Globus pallidus (tissue), 1 donor: Measurements from ENCODE around the gene TRMT1.

Source experiments
- DNase-seq: peaks from one replicate; pipeline ENCODE4 v3.0.0-alpha.2; 2015; ENCODE audit warnings: low spot score

Gene TRMT1

DNA sequence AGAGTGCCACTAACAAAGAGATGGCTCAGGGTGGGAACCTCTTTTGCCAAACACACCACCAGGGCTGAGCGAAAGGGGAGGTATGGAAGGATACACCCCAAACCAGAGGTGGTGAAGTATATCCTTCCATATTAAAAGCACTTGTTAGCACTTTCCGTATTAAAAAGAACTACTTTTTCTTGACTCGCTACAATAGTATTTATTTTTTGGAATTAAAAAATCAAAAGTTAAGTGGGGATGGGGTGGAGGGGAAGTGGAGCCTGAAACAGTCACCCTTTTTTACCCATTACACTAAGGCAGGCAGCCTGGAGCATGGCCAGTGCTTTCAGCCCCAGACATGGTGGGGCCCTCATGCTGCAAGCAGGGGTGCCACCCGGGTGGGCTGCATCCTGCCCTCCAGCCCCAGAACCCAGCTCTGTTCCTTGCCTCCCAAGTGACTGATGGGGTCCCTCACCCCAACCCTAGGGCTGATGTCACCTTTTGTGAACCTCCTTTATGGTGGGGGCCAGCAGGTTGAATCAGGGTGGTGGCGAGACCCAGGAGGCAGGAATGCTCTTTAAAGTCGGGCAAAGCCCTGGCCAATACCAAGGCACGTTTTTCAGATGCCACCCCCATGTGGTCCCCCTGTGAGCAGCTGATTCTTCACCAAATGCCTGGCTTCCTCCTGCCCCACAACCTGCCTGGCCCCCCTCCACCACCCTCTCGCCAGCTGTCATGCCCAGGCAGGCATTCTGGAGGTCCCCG, 44.9 kb downstream of the TRMT1 start:
- DNase-seq = peak; percentile 62

DNA sequence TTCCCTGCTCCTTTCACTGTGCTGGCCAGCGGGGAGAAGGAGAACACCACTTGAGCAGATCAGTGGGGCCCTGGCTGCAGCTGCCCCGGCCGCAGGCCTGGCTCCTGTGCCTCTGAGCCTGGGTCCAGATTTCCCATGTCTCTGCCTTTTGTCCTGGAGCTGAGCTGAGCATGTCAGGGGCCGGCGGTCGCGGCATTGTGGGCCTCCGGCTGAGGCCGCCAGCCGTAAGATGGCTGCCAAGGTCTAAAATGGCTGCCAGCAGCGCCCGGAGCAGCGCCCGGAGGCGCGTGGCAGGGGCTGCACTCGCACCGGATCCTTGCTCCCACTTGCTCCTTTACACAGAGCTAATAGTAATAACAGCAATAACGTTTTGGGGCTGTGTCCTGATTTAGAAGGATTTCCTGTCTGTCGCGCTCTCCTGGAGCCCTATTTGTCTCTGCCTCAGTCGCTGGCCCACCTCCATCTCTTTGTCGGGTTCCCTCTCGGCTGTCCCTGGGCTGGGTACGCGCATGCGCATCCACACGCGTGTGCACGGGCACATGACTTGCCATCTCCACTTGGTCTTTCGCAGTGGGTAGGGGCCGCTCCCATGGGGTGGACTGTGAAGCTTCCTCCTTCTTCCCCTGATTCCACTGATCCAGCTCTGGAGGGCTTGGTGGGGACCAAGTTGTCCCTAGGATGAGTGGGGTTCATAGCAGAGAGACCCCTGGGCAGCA, 46.0 kb downstream of the TRMT1 start:
- no peak for DNase-seq

- no peak for DNase-seq
These were observed 46.9 kb downstream of the TRMT1 start for GRCh38 chr19:13069415-13070359.

GRCh38 chr19:13068085-13068846, 48.3 kb downstream of the TRMT1 start:
- DNase-seq = peak; percentile 86

DNA sequence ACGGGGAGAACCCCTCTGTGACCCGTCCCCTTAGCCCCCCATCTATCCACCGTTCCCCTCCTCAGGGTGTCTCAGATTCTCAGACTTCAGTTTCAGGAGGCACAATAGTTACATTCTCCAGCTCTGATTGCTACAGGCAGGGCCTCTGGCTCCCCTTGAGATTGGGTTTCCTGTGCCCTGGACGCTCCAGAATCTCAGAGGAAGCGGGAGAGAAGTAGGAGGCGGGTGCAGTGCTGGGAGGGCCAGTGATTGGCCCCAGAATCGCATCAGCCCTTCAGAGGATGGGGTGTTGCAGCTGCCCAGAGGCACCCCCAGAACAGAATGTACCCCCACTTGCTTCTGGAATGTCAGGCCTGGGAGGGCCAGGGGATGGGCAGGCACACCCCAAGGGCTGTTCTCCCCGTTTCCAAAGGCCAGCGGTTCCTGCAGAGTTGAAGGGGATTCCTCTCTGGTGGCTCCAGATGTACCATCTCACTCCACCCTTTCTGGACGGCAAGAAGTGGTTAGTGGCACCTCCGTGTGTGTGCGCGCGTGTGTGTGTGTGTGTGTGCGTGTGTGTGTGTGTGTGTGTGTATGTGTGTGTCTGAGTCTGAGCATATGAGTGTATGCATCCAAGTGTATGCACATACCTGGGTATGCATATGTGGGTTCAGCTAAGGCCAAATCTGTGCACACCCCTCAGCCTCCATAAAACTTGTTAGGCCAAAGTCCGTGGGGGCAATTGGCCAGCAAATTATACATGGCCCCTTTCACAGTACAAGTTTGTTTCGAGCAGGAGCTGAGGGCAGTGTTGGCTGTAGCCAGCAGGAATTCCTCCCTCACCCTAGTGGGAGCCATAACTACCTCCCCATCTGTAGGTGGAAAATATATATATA, 49.4 kb downstream of the TRMT1 start:
- DNase-seq = no peak

DNA sequence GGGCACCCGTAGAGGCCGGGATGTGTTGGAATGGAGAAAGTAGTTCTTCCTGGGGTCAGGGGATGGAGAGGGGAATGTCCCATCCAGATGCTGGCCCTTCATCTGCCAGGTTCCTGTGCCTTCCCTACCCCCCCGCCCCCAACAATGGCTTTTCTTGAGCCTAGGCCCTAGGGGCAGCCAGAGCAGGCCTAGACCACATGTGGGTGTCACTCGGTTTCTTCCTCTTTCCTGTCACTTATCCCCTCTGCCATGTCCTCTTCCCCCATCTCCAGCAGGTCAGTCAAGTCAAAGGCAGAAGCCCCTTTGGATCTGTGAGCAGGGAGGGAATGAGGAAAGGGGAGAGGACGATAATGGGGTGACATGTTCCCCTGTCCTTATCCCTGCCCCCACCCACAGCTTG, 50.3 kb downstream of the TRMT1 start:
- no peak for DNase-seq

DNA sequence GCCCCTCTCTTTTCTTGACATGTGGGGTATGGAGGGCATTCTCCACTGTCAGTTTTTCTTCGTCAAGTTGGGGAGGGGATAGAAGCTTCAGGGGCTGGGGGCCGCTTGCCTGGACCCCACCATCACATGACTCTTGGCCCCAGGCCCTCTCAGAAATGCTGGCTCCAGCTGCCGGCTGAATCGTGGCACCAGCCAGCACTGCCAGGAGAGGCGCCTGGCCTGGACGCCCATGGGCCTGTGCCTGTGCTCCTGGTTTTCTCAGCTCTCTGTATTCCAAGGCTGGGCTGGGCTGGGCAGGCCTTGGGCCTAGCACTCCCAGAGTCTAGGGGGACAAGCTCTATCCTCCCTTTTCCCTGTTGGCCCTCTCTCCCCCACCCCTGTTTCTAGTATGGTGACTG, 52.4 kb downstream of the TRMT1 start:
- DNase-seq = no peak

- no peak for DNase-seq
These were observed 53.0 kb downstream of the TRMT1 start for GRCh38 chr19:13063461-13064091.

GRCh38 chr19:13062317-13062716, 54.2 kb downstream of the TRMT1 start:
- no peak for DNase-seq

GRCh38 chr19:13060964-13061927, 55.3 kb downstream of the TRMT1 start:
- DNase-seq = peak; percentile 89

DNA sequence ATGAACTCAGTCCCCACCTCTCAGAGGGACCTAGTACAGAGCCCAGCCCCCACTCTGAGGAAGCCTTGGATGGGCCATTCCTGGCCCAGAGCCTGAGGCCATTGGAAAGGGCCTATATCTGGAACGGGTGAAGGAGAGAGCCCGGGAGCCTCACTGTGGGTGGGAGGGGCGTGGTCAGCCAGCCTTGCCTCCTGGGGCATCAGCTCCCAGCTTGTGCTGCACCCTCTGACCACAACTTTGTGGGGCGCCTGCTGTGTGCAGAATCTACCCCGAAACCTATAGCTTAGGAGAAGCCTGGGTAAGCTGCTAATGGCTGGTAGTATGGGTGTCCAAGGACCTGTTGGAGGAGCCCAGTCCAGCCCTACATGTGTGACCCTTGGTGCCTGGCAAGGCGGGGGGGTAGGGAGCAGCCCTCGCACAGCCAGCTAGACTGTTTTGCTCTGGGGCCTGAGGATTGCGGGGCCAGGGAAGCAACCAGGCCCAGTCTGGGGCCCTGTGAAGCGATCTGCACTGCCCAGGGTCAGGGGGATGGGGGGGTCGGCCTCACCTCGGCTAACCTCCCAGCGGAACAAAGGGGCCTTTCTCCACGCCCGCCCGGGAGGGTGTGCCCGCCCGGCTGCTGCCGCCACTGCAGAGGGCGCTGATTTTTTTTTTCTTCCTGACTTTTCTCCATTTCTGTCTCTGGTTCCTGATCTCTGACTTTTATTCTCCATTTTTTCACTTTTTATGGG, 56.1 kb downstream of the TRMT1 start:
- DNase-seq = peak; percentile 84

DNA sequence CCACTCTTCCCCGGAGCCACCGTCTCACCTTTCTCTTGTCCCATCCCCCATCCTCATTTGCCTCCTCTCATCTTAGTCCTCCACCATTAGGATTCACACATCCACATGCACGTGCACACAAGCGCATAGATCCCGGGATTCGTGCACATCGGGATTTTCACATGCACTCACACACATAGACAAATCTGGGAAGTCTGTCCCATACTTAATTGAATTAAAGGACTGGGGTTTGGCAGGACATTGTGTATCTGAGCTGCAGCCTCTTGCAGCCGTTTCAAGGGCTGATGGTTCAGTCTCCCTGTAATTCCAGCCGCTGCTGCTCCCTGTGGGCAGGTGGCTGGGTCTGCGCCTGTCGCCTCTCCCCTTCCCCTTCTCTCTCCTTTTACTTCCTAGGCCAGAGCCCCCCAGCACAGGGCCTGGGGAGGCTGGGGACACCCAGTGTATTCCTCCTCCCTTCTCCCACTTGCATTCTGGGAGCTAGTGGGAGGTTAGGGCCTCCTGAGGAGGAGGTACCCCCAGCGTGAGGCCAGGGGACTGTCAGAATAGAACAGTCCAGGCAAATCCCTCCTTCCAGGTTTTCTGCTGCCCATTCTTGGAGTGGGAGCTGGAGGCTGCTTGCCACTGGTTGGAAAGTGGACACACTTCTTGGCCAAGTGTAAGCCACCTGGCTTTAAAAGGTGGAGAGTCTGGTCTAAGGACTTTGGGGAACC, 57.4 kb downstream of the TRMT1 start:
- DNase-seq = no peak

GRCh38 chr19:13057744-13058143, 58.8 kb downstream of the TRMT1 start:
- DNase-seq = no peak

- DNase-seq = no peak
These were observed 59.4 kb downstream of the TRMT1 start for GRCh38 chr19:13057147-13057572.

DNA sequence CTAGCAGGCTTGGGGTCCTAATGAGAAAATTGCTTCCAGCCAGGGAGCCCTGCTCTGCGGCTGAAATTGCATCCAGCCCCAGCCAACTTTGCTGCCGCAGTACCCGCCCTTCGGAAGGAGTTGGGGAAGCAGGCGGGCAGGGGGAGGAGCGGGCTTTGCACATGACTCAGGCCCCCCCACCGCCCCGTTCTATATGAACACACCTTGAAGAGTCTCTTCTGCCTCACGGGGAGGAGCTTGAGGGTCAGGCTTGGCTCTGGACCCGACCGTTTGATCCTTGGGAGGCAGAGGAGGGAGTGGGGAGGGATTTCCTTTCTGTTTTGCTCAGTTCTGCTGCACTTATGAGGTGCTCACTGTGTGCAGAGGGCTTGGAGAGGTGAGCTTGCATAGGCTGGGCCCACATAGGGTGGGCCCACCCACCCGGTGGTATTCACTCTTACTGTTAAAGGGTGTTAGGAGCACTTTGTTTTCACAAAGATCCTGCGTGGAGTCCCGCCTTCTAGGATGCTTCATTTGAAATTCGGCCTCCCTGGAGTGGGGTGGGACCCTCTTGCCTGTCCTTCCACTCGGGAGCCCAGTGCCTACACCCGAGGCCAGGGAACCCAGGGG, 60.4 kb downstream of the TRMT1 start:
- DNase-seq = no peak

DNA sequence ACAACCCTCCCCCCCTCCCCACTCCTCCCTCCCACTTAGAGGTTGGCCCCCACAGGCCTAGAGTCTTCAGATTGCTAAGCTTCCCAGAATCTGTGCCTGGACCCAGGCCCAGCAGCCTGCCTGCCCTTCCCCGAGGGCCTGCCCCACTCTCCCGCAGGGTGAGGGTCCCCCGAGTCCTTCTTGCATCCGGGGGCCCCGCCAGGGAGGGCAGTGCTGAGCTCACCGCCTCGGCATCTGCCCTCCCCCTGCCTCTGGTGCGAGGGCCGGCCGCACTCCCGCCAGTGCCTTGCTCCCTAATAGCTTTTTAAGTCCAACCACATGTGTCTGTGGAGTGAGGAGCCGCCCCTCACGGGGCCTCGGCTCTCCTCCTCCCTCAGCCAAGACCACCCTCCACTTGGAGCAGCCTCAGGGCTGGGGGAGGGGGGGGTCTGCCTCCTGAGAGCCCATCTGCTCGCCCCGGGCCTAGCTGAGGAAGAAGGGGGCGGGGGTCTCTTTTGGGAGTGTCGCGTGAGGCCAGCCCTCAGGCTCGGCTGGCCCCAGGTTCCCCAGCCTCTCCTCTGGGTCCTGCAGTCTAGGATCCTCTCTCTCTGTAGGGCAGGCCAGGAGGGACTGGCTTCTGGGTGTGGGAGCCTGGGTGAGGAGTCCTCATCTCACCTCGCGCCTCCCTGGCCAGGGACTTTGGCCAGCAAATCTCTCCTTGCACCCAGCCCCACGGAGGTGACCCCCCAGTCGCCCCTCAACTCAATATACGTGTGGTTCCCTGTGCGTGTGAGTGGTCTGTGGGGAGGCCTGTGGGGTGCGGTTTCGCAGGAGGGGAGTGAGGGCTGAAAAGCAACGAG, 61.1 kb downstream of the TRMT1 start:
- DNase-seq = no peak
